Fibroblast of skin of scalp (primary cell): Measurements from ENCODE around the gene SPHK2. TPM values are rescaled to one million over a fixed set of nuclear protein-coding genes. Genes with fewer than 3 reads are reported as not detected.
"Not testable (repeated sequence)": the region's sequence is repeated elsewhere in the genome, so short reads cannot be mapped to it uniquely, and the experiment has no call there.

Experiments
- DNase-seq: peaks from one replicate; pipeline ENCODE4 v3.0.0-alpha.2; 2013
- polyA plus RNA-seq, 2 experiments: library from polyadenylated mRNA; unstranded; fragments of 120-200 nt; gene quantifications; one replicate each; pipeline ENCODE4 v1.2.1, GENCODE V29; 2013; ENCODE audit not compliant: insufficient read length in 2 of 2

Gene SPHK2, protein sequence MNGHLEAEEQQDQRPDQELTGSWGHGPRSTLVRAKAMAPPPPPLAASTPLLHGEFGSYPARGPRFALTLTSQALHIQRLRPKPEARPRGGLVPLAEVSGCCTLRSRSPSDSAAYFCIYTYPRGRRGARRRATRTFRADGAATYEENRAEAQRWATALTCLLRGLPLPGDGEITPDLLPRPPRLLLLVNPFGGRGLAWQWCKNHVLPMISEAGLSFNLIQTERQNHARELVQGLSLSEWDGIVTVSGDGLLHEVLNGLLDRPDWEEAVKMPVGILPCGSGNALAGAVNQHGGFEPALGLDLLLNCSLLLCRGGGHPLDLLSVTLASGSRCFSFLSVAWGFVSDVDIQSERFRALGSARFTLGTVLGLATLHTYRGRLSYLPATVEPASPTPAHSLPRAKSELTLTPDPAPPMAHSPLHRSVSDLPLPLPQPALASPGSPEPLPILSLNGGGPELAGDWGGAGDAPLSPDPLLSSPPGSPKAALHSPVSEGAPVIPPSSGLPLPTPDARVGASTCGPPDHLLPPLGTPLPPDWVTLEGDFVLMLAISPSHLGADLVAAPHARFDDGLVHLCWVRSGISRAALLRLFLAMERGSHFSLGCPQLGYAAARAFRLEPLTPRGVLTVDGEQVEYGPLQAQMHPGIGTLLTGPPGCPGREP
- polyA plus RNA-seq (2013, experiment 1 of 2; ENCODE audit: insufficient read length) = 13.5 TPM
- 13.8 TPM for polyA plus RNA-seq (2013, experiment 2 of 2; ENCODE audit: insufficient read length)

DNA sequence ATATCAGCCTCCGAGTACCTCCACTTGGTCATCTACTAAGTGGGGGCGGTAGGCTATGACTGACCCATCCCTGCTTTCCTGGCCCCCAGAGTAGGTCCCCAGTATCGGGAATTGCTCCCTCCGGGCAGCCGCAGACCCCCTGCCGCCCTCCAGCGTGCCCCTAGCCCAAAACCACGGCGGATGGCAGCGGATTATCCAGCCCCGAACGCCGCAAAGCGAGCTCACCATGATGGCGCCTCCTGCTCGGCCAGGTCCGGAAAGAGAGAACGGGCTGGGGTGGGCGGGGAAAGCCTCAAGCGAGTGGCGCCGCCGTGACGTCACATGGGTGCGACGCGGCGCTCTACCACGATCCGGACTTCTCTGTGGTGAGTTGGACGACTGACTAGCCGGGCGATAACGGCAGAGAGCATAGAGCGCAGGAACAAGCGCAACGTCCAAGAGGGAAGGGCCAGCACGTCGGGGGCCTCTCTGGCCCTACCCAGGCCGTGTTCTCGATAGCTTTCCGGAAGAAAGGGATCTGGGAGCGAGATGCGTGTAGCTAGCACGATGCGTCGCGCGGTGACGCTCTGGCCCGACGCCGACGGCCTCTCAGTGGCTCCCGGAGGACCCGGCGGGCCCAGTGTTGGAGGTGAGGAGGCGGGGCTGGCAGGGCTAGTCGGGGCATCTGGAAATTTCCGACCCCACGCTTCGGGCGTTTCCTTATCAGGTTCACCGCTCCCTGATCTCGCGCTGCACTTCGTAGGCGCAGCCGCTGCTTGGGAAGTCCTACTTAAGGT is at the start of gene SPHK2, which contains the start of gene RPL18:
TSS of gene SPHK2 (plus strand) at position 591 of the 776 bp plus-strand sequence. CDS start 1,009 bp downstream, outside the sequence.
TSS of gene RPL18 (minus strand) at position 263 of the 776 bp plus-strand sequence. CDS start at position 228, 35 bp downstream.
- DNase-seq = peak; percentile 100

DNA sequence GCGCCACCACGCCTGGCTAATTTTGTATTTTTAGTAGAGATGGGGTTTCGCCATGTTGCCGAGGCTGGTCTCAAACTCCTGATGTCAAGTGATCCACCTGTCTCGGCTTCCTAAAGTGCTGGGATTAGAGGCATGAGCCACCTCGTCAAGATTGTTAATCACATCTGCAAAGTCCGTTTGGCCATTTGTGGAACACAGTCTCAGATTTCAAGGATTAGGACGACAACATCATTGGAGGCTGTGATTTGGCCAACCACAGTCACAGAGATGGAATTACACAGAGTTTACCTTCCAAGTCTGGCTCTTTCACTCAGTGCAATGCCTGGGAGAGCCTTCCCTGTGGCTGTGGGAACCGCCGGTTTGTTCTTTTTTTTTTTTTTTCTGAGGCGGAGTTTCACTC is 49.5 kb upstream of the SPHK2 start:
- peak; percentile 29 for DNase-seq

DNA sequence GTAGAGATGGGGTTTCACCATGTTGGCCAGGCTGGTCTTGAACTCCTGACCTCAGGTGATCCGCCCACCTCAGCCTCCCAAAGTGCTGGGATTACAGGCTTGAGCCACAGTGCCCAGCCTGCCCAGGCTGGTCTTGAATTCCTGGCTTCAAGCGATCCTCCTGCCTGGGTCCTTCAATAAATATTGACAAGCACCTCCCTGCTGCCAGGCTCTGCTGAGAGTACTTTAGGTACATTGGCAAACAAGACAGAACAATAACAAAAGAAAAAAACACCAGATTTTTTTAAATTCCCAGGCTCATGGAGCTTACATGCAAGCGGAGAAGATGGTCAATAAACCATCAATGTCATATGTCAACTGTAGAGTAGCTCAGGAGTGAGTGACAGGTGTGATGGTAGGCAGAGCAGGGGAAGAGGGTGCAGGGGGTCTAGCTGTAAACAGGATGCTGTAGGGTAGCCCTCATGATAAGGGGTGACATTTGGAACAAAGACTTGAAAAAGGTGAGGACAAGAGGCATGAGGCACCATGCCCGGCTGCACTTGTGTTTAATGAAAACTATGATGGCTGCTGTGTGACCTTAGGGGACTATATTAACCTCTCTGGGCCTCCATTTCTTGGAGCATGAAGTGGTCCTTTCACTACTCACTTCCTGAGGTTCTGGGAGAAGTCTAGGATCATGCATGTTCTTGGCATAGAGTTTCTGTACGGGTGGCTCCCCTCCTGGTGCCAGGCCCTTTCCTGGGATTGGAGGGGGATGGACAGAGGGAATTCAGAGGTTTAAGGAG is 47.7 kb upstream of the SPHK2 start:
- no peak for DNase-seq

DNA sequence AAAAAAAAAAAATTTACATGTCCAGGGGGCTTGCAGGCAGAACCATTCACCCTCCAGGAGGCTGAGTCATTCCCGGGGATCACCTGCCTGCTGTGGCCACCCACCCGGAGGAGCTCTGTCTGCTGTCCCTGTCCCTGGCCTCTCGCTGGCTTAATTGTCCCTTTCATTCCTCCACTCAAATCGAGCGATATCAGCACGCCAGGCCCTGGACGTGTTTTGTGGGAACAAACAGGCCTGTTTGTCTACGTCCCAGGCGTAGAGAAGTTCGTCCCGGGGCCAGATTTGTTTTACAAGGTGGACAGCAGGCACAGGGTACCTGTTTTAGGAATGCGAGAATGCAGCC is 46.2 kb upstream of the SPHK2 start:
- DNase-seq = no peak

DNA sequence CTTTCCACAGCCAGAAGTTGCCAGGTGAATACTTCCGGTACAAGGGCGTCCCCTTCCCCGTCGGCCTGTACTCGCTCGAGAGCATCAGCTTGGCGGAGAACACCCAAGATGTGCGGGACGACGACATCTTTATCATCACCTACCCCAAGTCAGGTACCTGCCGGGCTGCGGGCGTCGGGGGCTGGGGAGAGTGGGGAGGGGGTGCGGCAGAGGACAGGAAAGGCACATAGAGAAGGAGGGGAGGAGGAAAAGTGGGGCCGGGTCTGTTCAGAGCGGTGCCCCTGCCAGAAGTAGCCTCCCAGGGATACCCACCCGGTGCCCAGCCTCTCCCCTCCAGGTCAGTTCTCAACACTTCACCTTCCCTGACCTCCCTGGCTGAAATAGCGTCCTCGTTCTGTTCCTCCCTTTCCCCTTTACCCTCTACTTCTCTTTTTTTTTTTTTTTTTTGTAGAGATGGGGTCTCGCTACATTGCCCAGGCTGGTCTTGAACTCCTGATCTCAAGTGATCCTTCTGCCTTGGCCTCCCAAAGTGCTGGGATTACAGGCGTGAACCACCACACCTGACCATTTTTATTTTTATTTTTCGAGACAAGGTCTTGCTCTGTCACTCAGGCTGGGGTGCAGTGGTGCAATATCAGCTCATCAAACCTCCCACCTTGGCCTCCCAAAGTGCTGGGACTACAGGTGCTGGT is 43.2 kb upstream of the SPHK2 start:
- DNase-seq = no peak

DNA sequence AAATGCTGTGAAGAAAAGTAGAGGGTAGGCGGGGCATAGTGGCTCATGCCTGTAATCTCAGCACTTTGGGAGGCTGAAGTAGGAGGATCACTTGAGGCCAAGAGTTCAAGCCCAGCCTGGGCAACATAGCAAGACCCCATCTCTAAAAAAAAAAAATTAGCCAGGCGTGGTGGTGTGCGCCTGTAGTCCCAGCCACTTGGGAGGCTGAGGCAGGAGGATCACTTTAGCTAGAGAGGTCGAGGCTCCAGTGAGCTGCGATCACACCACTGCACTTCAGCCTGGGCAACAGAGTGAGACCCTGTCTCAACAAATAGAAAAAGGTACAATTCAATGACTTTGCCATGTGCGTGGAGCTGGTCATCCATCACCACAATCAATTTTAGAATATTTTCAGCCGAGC is 41.4 kb upstream of the SPHK2 start:
- DNase-seq = not testable (repeated sequence)

DNA sequence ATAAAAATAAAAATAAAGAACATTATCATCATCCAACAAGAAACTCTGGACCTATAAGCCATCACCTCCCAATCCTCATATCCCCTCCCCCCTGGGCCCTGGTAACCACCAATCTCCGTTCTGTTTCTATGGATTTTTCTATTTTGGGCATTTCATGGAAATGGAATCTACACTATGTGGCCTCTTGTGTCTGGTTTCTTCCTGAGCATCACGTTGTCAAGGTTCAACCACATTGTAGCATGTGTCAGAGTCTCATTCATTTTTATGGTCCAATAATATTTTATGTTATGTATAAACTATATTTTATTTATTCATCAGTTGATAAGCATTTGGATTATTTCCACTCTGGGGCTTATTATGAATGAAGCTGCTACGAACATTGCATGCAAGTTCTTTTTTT is 40.4 kb upstream of the SPHK2 start:
- peak; percentile 70 for DNase-seq

DNA sequence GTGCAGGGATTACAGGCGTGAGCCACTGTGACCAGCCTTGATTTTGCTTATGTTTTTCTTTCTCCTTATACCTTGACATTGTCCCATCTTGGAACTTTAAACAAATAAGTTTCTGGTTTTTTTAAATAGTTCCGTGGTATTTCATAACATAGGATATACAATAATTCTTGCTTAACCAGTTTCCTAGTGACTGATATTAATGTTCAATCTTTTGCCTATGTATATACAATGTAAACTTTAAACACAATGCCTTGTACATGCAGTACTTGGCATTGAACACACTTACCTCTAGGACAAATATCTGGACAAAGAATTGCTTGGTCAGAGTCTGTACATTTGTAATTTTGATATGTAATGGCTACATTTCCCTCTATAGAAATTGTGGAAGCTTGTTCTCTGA is 37.1 kb upstream of the SPHK2 start:
- DNase-seq = no peak

DNA sequence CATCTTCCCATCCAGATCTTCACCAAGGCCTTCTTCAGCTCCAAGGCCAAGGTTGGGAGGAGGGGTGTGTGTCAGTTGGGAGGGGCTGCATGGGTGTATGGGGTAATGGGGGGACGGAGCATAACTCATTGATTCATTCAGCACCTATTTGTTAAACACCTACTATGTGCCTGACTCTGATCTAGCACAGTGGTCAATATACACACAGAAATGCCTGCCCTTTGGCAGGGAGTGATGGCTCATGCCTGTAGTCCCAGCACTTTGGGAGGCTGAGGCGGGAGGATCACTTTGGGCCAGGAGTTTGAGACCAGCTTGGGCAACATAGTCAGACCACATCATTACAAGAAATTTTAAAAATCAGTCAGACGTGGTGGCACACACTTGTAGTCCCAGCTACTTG is 31.9 kb upstream of the SPHK2 start:
- DNase-seq = no peak

DNA sequence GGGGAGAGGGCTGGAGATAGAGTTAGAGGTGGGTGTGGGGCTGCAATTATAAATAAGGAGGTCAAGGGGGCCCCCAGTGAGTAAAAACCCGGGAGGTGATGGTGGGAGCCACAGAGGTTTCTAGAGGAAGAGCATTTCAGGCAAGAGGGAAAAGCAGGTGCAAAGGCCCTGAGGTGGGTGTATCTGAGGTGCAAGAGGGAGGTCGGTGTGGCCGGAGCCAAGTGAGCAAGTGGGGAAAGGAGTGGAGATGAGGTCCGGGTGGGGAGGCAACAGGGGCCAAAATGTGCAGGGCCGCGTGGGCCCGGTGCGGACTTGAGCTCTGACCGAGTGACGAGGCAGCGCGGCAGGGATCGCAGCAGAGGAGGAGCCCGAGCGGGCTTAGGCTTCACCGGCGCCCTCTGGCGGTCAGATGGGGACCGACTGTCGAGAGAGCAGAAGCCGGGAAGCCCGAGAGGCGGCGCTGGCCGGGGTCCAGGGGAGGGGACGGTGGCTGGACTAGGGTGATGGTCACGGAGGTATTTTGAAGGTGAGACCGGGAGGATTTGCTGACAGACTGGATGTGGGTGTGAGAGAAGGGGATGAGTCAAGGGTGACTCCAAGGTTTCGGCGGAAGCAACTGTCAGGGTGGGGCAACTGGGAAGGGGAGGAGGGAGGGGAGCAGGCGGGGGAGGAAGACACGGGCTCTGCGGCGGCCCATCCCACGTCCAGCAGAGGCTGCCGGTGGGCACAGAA is 30.5 kb upstream of the SPHK2 start:
- peak; percentile 83 for DNase-seq

DNA sequence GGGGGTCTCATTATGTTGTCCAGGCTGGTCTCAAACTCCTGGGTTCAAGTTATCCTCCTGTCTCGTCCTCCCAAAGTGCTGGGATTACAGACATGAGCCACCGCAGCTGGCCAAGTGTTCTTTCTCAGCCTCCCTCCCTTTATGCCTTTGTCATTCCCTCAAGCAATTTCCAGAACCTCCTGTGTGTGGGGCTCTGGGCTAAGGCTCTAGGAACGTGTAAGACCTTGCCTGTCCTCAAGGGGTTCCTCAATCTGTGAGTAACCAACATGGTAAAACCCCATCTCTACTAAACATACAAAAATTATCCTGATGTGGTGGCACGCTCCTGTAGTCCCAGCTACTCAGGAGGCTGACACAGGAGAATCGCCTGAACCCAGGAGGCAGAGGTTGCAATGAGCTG is 28.3 kb upstream of the SPHK2 start:
- no peak for DNase-seq

DNA sequence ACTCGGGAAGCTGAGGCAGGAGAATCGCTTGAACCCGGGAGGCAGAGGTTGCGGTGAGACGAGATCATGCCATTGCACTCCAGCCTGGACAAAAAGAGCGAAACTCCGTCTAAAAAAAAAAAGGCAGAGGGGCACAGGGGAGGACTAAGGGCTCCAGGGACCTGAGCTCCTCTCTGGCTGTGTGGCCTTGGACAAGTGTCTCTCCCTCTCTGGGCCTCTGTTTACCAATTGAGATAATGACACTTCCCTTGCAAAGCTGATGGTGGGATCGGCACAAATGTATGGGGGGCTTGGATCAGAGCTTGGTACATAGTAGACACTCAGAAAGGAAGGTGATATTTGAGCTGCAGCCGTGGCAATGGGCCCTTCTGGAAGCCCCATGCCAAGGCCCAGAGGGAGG is 24.1 kb upstream of the SPHK2 start:
- no peak for DNase-seq

DNA sequence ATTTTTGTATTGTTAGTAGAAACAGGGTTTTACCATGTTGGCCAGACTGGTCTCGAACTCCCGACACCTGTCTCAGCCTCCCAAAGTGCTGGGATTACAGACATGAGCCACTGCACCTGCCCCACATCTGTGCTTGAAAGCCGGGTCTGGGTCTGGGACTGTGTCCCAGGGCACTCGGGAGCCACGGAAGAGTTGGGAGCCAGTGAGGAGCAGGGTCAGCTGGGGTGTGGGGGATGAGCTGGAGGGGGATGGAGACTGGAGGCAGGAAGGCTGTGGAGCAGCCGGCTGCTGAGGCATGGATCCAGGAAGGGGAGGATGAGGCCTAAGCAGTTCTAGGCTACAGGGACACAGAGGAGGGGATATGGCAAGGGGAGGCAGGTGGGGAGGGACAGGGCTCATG is 23.5 kb upstream of the SPHK2 start:
- no peak for DNase-seq

DNA sequence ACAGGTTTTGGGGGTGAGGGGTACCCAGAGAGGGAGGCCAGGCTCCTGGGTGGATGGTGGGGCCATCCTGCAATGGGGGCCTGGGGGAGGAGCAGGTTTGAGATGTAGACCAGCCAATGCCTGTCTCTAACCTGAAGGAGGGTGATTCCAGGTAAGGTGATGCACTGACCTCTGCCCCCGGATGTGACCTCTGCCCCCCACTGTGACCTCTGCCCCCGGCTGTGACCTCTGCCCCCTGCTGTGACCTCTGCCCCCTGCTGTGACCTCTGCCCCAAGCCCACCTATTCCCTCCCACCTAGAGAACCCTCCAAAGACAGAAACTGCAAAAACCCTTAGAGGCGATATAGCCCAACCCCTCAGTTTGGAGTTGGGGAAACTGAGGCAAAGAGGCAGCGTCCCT is 23.1 kb upstream of the SPHK2 start:
- DNase-seq = no peak

DNA sequence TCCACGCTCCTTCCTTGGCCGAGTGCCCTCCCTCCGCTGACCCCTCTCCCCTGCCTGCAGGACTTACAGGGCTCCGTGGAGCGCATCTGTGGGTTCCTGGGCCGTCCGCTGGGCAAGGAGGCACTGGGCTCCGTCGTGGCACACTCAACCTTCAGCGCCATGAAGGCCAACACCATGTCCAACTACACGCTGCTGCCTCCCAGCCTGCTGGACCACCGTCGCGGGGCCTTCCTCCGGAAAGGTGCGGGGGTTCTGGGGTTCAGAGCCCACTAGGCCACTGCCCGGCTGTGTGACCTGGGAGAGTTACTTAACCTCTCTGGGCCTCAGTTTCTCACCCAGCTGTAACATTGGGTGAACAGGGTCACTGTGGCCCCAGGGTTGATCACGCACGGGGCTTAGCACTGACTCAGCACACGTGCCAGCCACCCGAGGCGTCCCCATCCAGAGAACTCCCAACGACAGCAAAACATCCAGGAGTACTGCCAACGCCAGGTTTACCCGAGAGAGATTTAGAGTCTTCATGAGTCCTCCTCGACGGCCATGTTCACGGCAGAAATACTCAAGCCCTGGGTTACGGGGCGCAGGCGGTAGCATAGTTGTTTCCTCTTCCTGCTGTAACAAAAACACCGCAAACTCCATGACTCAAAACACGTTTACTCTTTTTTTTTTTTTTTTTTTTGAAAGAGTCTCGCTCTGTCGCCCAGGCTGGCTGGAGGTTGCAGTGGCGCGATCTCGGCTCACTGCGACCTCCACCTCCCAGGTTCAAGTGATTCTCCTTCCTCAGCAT is 22.4 kb upstream of the SPHK2 start:
- no peak for DNase-seq

DNA sequence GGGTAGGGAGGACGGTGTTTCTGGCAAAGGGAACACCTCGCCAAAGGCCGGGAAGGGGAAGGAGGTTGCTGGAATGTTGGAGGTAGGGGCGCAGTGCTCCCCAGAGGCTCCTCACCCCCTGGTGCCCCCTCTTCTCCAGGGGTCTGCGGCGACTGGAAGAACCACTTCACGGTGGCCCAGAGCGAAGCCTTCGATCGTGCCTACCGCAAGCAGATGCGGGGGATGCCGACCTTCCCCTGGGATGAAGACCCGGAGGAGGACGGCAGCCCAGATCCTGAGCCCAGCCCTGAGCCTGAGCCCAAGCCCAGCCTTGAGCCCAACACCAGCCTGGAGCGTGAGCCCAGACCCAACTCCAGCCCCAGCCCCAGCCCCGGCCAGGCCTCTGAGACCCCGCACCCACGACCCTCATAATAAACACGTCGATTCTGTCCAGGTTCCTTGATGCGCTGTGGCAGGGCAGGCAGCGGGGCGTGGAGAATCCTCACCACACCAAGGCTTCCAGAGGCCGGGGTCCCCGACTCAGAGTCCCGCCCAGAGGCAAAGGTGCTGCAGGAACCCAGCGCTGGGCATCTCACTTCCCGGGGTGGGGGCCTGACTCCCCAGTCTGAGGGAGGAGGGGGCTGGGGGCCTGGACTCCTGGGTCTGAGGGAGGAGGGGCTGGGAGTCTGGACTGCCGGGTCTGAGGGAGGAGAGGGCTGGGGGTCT is 20.2 kb upstream of the SPHK2 start:
- DNase-seq = no peak

DNA sequence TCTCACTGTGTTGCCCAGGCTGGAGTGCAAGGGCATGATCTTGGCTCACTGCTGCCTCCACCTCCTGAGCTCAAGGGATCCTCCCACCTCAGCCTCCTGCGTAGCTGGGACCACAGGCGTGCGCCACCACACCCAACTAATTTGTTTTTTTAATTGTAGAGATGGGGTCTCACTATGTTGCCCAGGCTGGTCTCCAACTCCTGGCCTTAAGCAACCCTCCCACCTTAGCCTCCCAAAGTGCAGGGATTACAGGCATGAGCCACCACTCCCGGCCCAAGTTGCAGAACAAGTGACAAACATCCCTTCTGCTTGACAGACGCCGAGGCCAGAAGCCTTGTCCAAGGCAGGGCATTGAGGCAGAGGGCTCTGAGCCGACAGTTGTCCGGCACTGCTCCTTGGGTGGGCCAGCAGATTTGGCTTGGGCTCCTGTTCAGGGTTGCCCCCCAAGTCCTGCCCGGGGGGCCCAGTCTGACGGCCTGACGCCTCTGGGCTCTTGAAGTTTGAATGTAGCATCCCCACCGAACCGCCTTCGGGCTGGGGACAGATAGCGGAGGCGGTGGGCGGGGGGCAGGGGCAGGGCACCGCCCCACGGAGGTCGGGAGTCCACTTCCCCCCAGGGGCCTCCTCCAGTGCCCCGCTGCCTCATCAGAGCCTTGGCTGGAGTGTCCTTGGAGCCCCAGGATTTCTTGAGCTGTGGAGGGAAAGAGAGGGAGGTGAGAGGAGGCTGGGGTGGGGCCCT is 18.5 kb upstream of the SPHK2 start:
- no peak for DNase-seq

DNA sequence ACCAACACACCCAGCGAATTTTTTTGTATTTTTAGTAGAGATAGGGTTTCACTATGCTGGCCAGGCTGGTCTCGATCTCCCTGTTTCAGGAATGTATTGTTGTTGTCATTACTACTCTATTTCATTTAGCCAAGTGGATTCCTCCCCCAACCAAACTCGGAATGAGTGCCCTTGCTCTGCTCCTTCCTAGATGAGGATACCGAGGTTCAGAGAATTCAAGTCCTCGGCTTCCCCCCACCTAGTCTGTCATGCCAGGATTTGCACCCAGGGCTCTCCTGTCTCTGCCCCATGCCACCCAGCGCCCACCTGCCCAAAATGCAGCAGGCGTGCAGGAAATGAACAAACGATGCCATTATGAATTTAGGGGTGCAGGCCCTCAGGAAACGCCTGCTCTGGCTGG is 16.3 kb upstream of the SPHK2 start:
- no peak for DNase-seq

DNA sequence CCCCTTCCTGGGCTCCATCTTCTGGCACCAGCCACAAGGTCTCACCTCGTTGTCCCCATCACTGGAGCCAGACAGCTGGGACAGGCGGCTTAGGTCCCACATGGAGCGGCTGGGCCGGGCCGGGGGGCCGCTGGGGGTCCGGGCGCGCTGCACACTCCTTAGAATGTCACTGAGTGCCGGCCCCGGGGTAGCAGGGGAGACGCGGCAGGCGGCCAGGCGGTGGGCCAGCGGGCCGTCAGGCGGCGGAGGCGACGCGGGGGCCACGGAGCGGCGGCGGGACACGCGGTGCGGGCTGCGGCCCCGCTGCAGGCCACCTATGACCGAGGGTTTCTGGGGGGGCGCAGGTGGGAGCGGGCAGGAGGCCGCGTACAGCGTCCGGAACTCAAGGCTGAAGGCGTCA is 15.9 kb upstream of the SPHK2 start:
- no peak for DNase-seq
